GM21825 (cell line): ENCODE measurements around the gene NR5A1.

Experiments used
- ATAC-seq: cut with Tn5 transposase; IDR thresholded peaks from one replicate; pipeline ENCODE4 v1.9.1; 2021; ENCODE audit warnings: mild to moderate bottlenecking, moderate library complexity; ENCODE audit not compliant: unreplicated experiment

The NR5A1 gene

GRCh38 chr9:124500028-124500795 is 7.0 kb downstream of the NR5A1 start:
- ATAC-seq = no peak

- no peak for ATAC-seq
Measured at GRCh38 chr9:124499216-124499615, 8.0 kb downstream of the NR5A1 start.

GRCh38 chr9:124498499-124499146 is 8.6 kb downstream of the NR5A1 start:
- ATAC-seq = no peak

GRCh38 chr9:124498040-124498439 is 9.2 kb downstream of the NR5A1 start:
- ATAC-seq = no peak

DNA sequence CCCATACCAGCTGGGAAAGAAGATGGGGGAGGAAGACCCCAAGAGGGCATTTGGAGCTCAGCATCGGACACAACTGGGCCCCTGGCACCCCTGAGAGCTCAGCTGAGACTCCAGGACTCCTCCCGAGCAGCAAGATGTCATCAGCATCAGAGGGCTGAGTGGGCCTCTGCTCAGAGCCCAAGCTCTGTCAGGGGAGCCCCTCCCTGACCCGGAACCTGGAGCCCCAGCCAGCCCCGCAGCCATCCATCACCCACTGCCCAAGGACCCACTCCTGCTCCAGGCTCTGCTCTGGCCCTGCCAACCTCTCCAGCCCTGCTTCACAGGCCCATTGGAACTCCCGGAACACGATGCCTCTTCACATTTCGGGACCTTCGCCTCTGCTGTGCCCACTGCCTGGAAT is 9.8 kb downstream of the NR5A1 start:
- no peak for ATAC-seq

DNA sequence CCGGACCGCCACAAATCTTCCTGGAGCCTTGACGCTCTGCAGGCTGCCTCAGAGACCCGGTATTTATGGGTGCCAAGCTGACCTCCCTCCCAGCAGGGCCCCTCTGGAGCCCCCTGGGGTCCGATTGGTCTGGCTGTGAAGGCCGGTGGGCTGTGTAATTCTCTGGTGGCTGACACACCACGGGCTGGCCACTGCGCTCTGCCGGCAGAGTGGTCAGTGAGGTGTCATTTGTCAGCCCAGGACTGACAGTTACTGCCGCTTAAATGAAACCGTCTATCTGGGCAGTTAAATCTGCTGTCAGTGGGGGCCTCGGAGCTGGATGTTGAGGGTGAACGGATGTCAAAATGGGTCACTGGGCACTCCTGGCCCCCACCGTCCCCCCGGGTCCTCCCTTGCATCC is 10.7 kb downstream of the NR5A1 start:
- ATAC-seq = no peak

DNA sequence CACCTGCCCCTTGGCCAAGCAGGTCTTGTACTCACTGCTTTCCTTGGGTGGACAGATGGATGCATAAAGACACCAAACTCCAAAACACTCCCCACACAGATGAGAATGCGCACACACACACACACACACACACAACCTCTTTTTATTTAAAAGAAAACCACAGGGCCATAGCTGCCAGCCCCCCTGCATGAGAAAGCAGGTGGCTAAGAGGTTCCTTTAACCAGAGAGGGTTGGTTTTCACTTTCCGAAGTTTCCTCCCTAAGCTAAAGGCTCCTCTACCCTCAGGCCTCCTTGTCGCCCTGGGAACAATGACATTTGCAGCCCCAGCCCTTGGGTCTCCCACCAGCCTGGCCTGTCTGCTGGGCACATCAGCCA is 11.1 kb downstream of the NR5A1 start:
- no peak for ATAC-seq

GRCh38 chr9:124495126-124496074 is 11.8 kb downstream of the NR5A1 start:
- ATAC-seq = no peak

DNA sequence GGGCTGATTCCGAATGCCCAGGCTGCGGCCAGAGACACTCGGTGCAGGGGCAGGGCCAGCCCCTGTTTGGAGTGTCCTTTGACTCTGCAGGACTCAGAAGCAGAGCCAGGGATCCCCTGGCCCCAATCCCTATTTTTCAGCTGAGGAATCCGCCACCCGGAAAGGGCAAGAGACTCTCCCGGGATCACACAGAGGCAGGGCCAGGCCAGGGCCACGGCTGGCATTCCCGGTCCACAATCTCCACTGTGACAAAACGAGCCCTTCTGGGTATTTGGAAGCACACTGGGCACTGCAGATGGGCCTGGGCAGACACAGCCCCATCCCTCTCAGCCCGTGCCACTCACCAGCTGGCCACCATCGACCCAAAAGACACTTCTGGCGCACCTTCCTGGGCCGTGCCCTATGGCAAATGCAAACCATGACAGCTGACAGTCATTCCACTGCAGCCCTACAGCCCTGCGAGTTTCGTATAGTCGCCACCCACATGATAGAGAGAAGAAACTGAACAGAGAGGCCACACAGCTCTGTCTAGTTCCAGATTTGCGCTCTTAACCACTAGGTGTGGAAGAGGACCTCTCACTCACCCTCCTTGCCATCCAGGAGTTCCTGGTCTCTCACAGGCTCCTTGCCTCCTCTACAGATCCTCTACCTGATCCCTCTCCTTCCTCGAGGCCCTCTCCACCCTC is 13.3 kb downstream of the NR5A1 start:
- no peak for ATAC-seq

GRCh38 chr9:124493218-124493617 is 14.0 kb downstream of the NR5A1 start:
- no peak for ATAC-seq

GRCh38 chr9:124492818-124493217 is 14.4 kb downstream of the NR5A1 start:
- ATAC-seq = no peak

GRCh38 chr9:124491049-124491975 is 15.9 kb downstream of the NR5A1 start:
- no peak for ATAC-seq

GRCh38 chr9:124490004-124490403 is 17.2 kb downstream of the NR5A1 start:
- ATAC-seq = no peak

DNA sequence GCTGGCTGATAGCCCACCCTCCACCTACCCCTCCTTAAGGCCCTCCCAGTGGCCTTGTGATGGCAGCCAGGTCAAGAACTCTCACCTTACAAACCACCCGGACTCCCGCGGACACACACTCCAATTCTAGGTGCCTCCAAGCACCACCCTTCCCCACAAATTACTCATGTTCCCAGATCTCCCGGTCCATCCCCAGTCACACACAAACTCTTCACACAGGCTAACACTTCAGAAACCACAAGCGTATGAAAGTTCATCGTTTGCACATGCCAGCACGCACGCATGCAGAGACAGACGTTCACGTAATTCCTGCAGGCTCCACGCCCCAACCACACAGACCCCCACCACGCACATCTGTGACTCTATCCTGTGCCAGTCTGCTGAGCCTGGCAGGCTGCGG is 18.0 kb downstream of the NR5A1 start:
- ATAC-seq = no peak

DNA sequence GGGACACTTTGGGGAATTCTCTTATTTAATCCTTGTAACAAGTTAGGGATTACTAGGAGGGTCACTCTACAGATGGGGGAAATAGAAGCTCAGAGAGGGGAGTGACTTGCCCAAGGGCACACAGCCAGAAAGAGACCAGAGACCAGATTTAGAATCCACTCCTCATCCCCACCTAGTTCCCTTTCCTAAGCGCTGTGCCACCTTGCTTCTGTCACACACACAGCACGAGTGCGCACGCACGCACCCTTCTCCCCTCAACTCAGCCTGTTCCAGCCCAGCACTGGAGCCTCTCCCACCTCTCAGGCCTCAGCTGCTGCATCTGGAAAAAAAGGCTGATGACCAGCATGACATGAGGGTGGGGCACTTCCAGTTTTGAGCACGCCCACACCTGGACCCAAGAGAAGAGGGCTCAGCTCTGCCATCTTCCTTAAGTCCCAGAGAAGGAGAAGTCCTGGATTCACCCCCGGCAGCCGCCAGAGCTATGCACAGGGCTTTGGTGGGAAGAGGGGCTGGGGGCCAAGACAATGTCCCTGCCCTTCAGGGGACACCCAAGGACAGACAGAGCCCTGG is 18.5 kb downstream of the NR5A1 start:
- ATAC-seq = no peak

DNA sequence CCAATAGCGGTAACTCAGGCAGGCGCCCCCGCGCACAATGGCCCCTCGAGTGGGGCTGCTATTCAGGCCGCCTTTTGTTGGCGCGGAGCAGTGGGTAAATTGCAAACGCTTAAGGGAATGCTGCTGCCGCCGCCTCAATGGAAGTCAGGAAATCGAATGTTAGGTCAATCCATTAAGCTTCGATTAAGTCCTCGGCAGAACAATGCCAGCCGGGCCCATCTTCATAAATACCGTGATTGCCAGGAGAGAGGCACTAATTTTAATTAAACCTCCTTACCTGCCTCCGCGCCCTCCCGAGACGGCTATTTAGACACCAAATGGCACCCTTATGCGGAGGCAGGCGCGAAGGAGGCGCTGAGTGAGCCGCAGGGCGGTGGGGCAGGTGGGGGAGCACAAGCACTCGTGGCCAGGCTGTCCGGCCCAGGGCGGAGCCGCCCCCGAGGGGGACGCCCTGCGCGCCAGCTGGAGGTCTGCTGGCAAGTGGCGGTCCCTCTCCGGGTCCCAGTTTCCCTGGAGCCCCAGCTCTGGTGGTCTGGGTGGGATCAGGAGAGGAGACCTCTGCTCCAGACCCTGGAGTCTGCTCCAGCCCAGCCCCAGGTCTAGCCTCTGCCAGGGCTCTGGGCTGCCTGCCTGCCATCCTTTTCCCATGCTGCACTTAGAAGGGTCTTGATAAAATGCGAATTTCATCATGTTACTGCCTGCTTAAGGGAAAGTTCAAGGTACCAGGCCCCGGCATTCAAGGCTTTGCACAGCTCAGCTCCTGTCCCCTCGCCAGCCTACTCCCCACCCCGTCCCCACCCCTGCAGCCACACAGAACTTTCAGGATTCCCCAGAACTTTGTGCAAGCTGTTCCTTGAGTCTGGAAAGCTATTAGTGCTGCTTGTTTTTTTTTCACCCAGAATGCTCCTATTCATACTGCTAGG is 19.7 kb downstream of the NR5A1 start:
- no peak for ATAC-seq

GRCh38 chr9:124486778-124487259 is 20.4 kb downstream of the NR5A1 start:
- ATAC-seq = no peak

GRCh38 chr9:124485936-124486335 is 21.3 kb downstream of the NR5A1 start:
- no peak for ATAC-seq
